Endometrium (tissue), 2 donors: Measurements from ENCODE around the gene CAP1.

Experiments used
- FAIRE-seq: peaks from 2 replicates; lab custom pipeline; 2012; peaks lifted over from hg19 to GRCh38; lab: Jason Lieb, UNC
- donor health status: control.
- donor health status: control.

Gene CAP1

DNA sequence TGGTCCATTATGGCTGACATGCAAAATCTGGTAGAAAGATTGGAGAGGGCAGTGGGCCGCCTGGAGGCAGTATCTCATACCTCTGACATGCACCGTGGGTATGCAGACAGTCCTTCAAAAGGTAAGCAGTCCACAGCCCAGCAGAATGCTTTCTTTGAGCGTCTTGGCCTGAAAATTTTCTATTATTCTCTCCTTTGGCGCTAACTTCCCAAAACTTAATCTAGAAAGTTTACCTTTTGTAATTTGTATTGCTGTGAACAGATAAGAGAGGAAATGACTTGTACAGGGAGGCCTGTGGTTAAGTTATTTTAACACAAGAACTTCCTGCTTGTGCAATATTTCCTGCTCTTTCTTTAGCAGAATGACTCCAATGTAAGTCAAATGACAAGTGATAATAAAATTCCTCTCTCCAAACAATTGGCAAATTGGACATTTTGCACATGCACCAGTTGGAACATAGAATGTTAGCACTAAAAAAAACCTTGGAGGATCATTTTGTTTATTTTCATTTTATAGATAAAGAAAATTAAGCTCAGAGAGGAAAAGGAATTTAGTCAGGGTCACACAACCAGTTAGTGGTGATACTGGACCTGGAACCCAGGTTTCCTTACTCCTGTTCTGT is 18.9 kb downstream of the CAP1 start:
- FAIRE-seq, result no peak

- no peak for FAIRE-seq
Observed at GRCh38 chr1:40059960-40060750, 19.6 kb downstream of the CAP1 start.

DNA sequence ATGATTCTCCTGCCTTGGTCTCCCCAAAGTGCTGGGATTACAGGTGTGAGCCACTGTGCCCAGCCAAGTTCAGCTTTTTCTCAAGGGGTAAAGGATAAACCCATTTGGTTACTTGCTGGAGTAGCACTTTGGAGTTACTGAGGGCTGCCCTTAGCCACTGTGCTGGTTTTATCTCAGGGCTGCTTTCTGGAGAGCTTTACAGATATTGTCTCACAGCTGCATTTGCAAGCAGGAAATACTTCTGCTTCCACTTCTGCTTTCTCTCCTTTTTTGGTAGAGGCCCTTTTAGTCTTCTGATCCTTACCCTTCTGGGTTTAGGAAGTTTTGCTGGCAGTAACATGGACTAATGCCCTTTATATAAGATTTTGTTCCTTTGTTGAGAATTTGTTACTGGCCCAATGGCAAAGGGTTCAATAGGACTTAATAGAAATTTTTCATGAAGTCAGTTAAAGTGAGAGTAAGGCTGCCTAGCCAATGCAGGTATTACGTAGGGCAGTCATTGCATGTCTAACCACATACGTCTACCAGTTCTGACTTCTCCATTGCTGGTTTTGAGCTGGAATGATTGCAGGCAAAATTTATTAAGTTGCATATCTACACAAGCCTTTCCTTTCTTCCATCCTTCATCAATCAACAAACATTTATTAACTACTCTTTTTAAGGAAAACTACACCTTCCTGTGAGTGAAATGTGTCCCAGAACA is 24.4 kb downstream of the CAP1 start:
- FAIRE-seq, result no peak

GRCh38 chr1:40067023-40067422 is 26.5 kb downstream of the CAP1 start:
- no peak for FAIRE-seq

DNA sequence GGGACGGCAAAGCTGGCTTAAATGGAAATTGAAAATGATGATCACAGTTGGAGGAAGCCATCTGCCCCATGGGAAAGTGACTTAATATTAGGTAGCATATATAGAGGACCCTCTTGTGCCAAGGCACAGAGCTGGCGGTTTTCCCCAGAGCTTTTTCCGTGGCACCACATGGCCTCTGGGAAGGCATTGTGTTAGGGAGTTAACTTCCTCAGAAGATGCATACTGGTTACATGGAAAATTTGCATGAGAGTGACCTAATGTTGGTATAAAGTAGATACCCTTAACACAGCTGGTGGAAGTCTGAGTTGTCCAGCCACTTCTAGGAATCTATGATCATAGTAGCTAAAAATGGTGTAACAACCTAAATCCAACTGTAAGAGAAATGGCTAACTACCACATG is 27.3 kb downstream of the CAP1 start:
- FAIRE-seq, result no peak

GRCh38 chr1:40072142-40072541 is 31.6 kb downstream of the CAP1 start:
- no peak for FAIRE-seq

- no peak for FAIRE-seq
Observed at GRCh38 chr1:40073062-40073461, 32.5 kb downstream of the CAP1 start.

GRCh38 chr1:40075266-40075665 is 34.7 kb downstream of the CAP1 start:
- no peak for FAIRE-seq

- FAIRE-seq, result no peak
Observed at GRCh38 chr1:40076895-40077312, 36.4 kb downstream of the CAP1 start.

DNA sequence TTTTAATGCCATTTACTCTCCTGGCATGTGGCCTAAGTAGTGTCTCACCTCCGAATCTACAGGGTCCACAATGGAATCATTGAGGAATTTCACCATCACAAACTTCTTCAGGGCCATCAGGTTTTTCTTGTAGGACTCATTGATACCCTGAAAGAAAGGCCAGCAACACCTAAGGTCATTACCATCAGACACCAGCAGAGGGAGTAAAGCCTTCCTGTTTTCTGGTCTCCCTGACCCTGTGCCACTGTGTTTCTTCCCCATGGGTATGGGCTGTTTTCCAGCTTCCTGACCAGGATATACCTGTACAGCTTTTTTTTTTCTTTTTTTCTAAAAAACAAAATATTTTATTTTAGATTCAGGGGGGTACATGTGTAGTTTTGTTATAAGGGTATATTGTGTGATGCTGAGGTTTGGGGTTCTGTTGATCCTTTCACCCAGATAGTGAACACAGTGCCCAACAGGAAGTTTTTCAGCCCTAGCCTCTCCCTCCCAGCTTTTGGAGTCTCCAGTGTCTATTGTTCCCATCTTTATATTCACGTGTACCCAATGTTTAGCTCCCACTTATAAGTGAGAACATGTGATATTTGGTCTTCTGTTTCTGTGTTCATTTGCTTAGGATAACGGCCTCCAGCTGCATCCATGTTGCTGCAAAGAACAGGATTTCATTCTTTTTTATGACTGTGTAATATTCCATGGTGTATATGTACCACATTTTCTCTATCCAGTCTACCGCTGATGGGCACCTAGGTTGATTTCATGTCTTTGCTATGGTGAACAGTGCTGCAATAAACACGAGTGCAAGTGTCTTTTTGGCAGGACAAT is 38.2 kb downstream of the CAP1 start:
- FAIRE-seq, result no peak

- no peak for FAIRE-seq
Observed at GRCh38 chr1:40079774-40080400, 39.4 kb downstream of the CAP1 start.

GRCh38 chr1:40081871-40082270 is 41.3 kb downstream of the CAP1 start:
- no peak for FAIRE-seq

- FAIRE-seq, result peak; percentile 65
Observed at GRCh38 chr1:40084750-40085149, 44.2 kb downstream of the CAP1 start.

GRCh38 chr1:40090652-40091355 is 50.3 kb downstream of the CAP1 start:
- FAIRE-seq, result no peak

- FAIRE-seq, result no peak
Observed at GRCh38 chr1:40092241-40092640, 51.7 kb downstream of the CAP1 start.

DNA sequence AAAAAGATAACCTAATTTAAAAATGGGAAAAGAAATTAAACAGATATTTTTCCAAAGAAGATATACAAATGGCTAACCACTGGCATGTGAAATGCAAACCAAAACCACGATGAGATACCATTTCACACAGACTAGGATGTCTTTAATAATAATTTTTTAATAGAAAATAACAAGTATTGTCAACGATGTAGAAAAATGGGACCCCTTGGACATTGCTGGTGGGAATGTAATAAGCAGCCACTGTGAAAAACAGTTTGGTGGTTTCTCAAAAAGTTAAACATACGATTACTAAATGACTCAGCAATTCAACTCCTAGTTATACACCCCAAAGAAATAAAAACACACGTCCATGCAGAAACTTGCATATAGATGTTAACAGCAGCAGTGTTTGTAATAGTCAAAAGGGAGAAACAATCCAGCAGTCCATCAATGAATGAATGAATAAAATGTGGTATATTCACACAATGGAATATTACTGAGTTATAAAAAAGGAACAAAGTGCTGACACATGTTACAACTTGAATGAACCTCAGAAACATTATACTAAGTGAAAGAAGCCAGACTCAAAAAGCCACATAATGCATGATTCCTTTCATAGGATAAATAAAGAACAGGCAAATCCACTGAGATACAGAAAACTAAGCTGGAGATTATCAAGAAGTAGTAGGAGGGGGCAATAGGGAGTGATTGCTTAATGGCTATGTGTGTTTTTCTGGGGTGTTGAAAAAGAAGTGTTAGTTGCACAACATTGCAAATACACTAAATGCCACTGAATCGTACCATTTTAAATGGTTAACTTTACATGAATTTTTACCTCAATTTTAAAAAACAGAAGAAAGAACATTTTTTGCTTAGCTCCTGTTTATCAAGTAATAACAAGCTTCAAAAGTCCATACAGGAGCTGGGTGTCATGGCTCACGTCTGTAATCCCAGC is 52.4 kb downstream of the CAP1 start:
- no peak for FAIRE-seq

DNA sequence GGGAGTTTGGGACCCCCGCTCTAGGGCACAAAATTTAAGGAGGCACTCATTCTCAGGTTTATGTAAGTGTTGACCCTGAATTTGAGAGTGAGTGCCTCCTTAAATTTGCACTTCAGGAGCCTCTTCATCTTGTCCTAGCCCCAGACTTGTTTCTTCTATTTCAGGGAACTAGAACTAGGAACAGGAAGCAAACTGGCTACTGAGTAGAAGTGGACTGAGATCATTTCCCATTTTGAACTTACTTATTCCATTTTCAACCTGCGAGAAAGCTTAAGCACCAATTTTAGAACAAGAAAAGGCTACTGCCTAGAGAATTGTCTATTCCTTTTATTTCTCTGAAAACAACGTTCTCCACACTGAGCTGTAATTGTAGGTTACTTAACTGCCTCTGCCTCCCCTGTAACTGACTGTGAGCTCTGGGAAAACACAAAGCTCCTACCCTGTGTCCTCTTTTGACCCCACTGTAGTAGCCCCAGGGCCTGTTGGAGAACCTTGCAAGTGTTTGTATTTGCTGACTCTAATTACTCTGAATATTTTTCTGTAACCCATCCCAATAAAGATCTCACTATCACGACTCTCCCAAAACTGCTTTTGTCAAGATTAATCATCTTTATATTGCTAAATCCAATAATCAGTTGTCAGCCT is 54.1 kb downstream of the CAP1 start:
- FAIRE-seq, result no peak

DNA sequence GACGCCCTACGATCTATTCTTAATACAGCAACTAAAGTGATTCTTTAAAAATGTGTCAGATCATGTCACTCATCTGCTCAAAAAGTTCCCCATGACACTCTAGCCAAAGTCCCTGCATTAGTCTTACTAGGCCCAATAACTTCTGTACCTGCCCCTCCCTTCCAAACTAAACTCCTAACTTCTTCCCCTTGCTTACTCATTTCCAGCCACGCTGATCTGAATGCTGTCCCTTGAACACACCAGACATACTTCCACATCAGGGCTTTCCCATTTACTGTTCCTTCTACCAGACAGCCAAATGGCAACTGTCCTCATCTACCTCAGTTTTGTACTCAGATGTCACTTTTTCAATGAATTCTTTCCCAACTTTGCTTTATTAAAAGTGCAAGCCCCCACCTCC is 55.3 kb downstream of the CAP1 start:
- no peak for FAIRE-seq

GRCh38 chr1:40096646-40096976 is 56.1 kb downstream of the CAP1 start:
- no peak for FAIRE-seq
